Peyer's patch (tissue), 4 donors: ENCODE data around the gene AGPS. TPM values are rescaled to one million over a fixed set of nuclear protein-coding genes. Genes with fewer than 3 reads are reported as not detected.

Experiments used
- DNase-seq, 3 donors: peaks; one replicate each; pipeline ENCODE4 v3.0.0-alpha.2; 2017 to 2019
- H3K27ac ChIP-seq, 4 donors: fragments of 200-600 bp; sonication (generic); one replicate each; pipeline ENCODE4 v1.5.1; 2016 to 2019
- H3K27me3 ChIP-seq, 2 donors: fragments of 200-600 bp; sonication (generic); one replicate each; pipeline ENCODE4 v1.5.1; 2019
- H3K36me3 ChIP-seq, 3 donors: fragments of 200-600 bp; sonication (generic); one replicate each; pipeline ENCODE4 v1.5.1; 2016 to 2019
- H3K4me1 ChIP-seq, 4 donors: fragments of 200-600 bp; sonication (generic); one replicate each; pipeline ENCODE4 v1.5.1; 2016 to 2019
- H3K4me3 ChIP-seq, 4 donors: fragments of 200-600 bp; sonication (generic); 1 replicate in 3 of 4; 2 replicates in 1 of 4; pipeline ENCODE4 v1.5.1; 2016 to 2019; ENCODE audit warnings: mild to moderate bottlenecking in 1 of 4
- H3K9me3 ChIP-seq, 4 donors: fragments of 200-600 bp; sonication (generic); one replicate each; pipeline ENCODE4 v1.5.1; 2016 to 2019; ENCODE audit warnings: mild to moderate bottlenecking in 1 of 4
- CTCF ChIP-seq, 6 experiments: fragments of 450-650 bp in 4 of 6; fragments of 200-600 bp in 2 of 6; sonication (generic) in 1 of 6; IDR thresholded peaks; one replicate each; pipeline ENCODE4 v1.5.1; 2017 to 2019; ENCODE audit warnings: antibody characterized with exemption in 6 of 6, mild to moderate bottlenecking in 3 of 6, moderate library complexity in 1 of 6
- POLR2A ChIP-seq, 2 donors: fragments of 450-650 bp; IDR thresholded peaks; one replicate each; pipeline ENCODE4 v1.5.1; 2017; ENCODE audit warnings: antibody characterized with exemption in 2 of 2, mild to moderate bottlenecking in 2 of 2, moderate library complexity in 2 of 2
- total RNA-seq, 4 donors: library from RNA; depleted of rRNA; stranded (reverse); fragments of >200 nt; gene quantifications; one replicate each; pipeline ENCODE4 v1.1.0, GENCODE V29; 2016

AGPS gene
- 10 to 100 TPM; 18.2 to 26.3 (median 21.0) TPM for total RNA-seq

DNA sequence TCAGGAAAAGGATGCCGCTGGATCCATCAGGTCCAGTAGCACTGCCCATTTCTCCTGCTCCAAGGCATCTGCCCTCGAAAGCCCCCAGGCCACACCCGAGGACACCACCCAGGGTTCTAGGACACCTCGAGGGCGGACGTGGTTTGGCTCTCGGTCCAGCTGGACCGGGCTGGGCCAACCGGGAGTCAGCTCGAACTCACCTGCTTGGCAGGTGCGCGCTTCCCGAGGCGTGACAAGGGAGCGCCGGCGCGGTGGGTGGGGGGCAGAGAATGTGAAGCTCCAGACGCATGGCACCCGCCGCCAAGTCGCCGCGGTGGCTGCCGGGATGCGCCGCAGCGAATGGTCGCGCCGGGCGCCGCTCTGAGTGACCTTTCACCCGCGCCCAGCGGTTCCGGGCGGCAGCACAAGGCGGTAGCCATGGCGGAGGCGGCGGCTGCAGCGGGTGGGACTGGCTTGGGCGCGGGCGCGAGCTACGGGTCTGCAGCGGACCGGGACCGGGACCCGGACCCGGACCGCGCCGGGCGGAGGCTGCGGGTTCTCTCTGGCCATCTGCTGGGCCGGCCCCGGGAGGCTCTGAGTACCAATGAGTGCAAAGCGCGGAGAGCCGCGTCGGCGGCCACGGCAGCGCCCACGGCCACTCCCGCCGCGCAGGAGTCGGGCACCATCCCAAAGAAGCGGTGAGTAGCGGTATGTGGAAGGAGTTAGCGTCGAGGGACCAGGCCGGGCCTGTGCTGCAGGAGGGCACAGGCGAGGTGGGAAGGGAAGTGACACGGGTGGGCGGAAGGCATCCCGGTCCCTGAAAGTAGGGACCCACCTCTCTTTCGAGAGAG, at the start of gene AGPS:
AGPS (plus strand) TSS at position 401 of the 830 bp plus-strand sequence; CDS start at position 418, 17 bp downstream.
- H3K27ac ChIP-seq = peak within 1 kb of the TSS; percentile 48 to 86 (median 78)
- peak within 1 kb of the TSS; percentile 47 to 96 (median 91) for H3K4me3 ChIP-seq
- no peaks in the 10 kb centered on the region for H3K27me3 ChIP-seq
- no peaks in the 10 kb centered on the region for H3K9me3 ChIP-seq
- peak; percentile 75 to 90 (median 89) for DNase-seq
- H3K36me3 ChIP-seq = no peaks in the 10 kb centered on the region
- H3K4me1 ChIP-seq = peaks cover 0 to 35% (median 2%) of the 10 kb centered on the region in 4 donors
- peak; percentile 28 to 31 for TF ChIP-seq POLR2A (IDR thresholded peaks at IDR 0.05)
- peak in 4 of 6 experiments; percentile 13 to 55 (median 50) for TF ChIP-seq CTCF (IDR thresholded peaks at IDR 0.05)

- Histone ChIP-seq H3K4me3 (no peak overlapping the region), H3K36me3 (no peaks in the 10 kb centered on the region), H3K4me1 (no peaks in the 10 kb centered on the region), H3K27ac (no peak overlapping the region), H3K9me3 (no peaks in the 10 kb centered on the region), H3K27me3 (no peaks in the 10 kb centered on the region)
- TF ChIP-seq CTCF (IDR thresholded peaks at IDR 0.05) = no peak
- TF ChIP-seq POLR2A (IDR thresholded peaks at IDR 0.05) = no peak
- DNase-seq = no peak
Observed at GRCh38 chr2:177343773-177344172, 48.8 kb upstream of the AGPS start.

GRCh38 chr2:177344316-177344715, 48.3 kb upstream of the AGPS start:
- TF ChIP-seq CTCF (IDR thresholded peaks at IDR 0.05) = no peak
- TF ChIP-seq POLR2A (IDR thresholded peaks at IDR 0.05) = no peak
- no peak overlapping the region for H3K27ac ChIP-seq
- DNase-seq = no peak
- H3K9me3 ChIP-seq = no peaks in the 10 kb centered on the region
- no peak overlapping the region for H3K4me3 ChIP-seq
- no peaks in the 10 kb centered on the region for H3K36me3 ChIP-seq
- H3K27me3 ChIP-seq = no peaks in the 10 kb centered on the region
- H3K4me1 ChIP-seq = no peaks in the 10 kb centered on the region

- TF ChIP-seq CTCF (IDR thresholded peaks at IDR 0.05) (no peak), POLR2A (IDR thresholded peaks at IDR 0.05) (no peak)
- no peaks in the 10 kb centered on the region for H3K4me1 ChIP-seq
- no peak for DNase-seq
- H3K27me3 ChIP-seq = no peaks in the 10 kb centered on the region
- H3K27ac ChIP-seq = no peak overlapping the region
- H3K4me3 ChIP-seq = no peak overlapping the region
- H3K36me3 ChIP-seq = no peaks in the 10 kb centered on the region
- H3K9me3 ChIP-seq = no peaks in the 10 kb centered on the region
Observed at GRCh38 chr2:177346192-177346591, 46.4 kb upstream of the AGPS start.

DNA sequence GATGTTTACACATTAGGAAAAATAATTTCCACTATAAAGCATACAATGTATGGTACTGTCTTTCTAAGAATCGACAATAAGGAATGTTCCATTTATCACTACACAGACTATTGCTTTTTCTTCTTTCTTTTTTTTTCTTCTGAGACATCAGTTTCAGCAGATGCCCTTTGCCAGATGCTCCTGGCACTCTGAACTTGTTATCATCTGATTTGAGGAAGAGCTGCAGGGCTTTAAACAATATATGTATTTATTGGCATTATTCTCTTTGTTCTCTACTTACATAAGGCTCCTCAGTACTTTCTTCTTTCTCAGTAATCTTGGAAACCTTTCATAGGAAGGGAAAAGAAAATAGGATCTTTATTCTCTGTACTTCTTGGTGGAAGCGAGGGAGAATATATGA, 45.0 kb upstream of the AGPS start:
- Histone ChIP-seq H3K36me3 (no peaks in the 10 kb centered on the region), H3K27ac (no peak overlapping the region), H3K27me3 (no peaks in the 10 kb centered on the region), H3K4me3 (no peak overlapping the region), H3K4me1 (peaks cover 0 to 8% (median 0%) of the 10 kb centered on the region in 4 donors), H3K9me3 (no peaks in the 10 kb centered on the region)
- no peak for TF ChIP-seq CTCF (IDR thresholded peaks at IDR 0.05)
- no peak for TF ChIP-seq POLR2A (IDR thresholded peaks at IDR 0.05)
- no peak for DNase-seq
